ENCODE results near the gene FIGNL1. TPM values are rescaled to one million over a fixed set of nuclear protein-coding genes. Genes with fewer than 3 reads are reported as not detected.

FIGNL1 gene
- 10.7 and 13.5 TPM in 2 replicates for total RNA-seq

GRCh38 chr7:50449881-50450589 is at the start of gene FIGNL1:
Gene FIGNL1, minus strand, starts transcription at chr7:50450350. Its CDS starts 3,063 bp downstream, at chr7:50447287.

Other genes starting within 250 kb of the FIGNL1 start
- not detected in 2 replicates for gene IKZF1, start 145.6 kb downstream of the FIGNL1 start, total RNA-seq
- gene DDC, start 115.1 kb upstream of the FIGNL1 start, total RNA-seq: not detected in 2 replicates